NCI-H2029 (cell line): ENCODE results near the gene VWA7.
"Not testable (repeated sequence)": the region's sequence is repeated elsewhere in the genome, so short reads cannot be mapped to it uniquely, and the experiment has no call there.

Experiments
- DNase-seq: peaks from one replicate; lab custom pipeline; 2025; lab: John Stamatoyannopoulos, UW

The VWA7 gene

GRCh38 chr6:31801031-31801927 lies 24.2 kb upstream of the VWA7 start:
- not testable (repeated sequence) for DNase-seq

- no peak for DNase-seq
Observed at GRCh38 chr6:31799781-31800180, 22.7 kb upstream of the VWA7 start.

- DNase-seq = no peak
Observed at GRCh38 chr6:31797588-31797987, 20.5 kb upstream of the VWA7 start.

- DNase-seq = no peak
Observed at GRCh38 chr6:31796993-31797385, 19.9 kb upstream of the VWA7 start.

- peak; percentile 89 for DNase-seq
Observed at GRCh38 chr6:31795616-31796298, 18.6 kb upstream of the VWA7 start, which contains the start of gene VARS1. TSS of gene VARS1 (minus strand) at chr6:31795752. CDS start at chr6:31795217, 535 bp downstream.

GRCh38 chr6:31794866-31795615 lies 17.9 kb upstream of the VWA7 start:
- DNase-seq = peak; percentile 59

GRCh38 chr6:31794294-31794865 lies 17.3 kb upstream of the VWA7 start:
- no peak for DNase-seq

- DNase-seq = not testable (repeated sequence)
Observed at GRCh38 chr6:31793927-31794245, 16.8 kb upstream of the VWA7 start.

- no peak for DNase-seq
Observed at GRCh38 chr6:31792761-31793171, 15.6 kb upstream of the VWA7 start.

- no peak for DNase-seq
Observed at GRCh38 chr6:31792090-31792374, 14.9 kb upstream of the VWA7 start.

- no peak for DNase-seq
Observed at GRCh38 chr6:31791324-31792089, 14.4 kb upstream of the VWA7 start.

- no peak for DNase-seq
Observed at GRCh38 chr6:31785475-31785874, 8.3 kb upstream of the VWA7 start.

GRCh38 chr6:31784098-31784925 lies 7.2 kb upstream of the VWA7 start:
- no peak for DNase-seq

- no peak for DNase-seq
Observed at GRCh38 chr6:31782126-31782855, 5.2 kb upstream of the VWA7 start.

- DNase-seq = no peak
Observed at GRCh38 chr6:31781244-31782125, 4.4 kb upstream of the VWA7 start.

- DNase-seq = no peak
Observed at GRCh38 chr6:31780507-31781243, 3.5 kb upstream of the VWA7 start.

GRCh38 chr6:31779908-31780307 lies 2.8 kb upstream of the VWA7 start:
- no peak for DNase-seq
